HG02938 (cell line): ENCODE results near the gene PCK2.
"Not testable (repeated sequence)": the region's sequence is repeated elsewhere in the genome, so short reads cannot be mapped to it uniquely, and the experiment has no call there.

Experiments
- ATAC-seq: cut with Tn5 transposase; IDR thresholded peaks from one replicate; pipeline ENCODE4 v1.9.1; 2021; ENCODE audit warnings: mild to moderate bottlenecking, moderate library complexity; ENCODE audit not compliant: unreplicated experiment

Gene PCK2

GRCh38 chr14:24093207-24093900 is 757 bp upstream of the PCK2 start:
- ATAC-seq: no peak

GRCh38 chr14:24094841-24095270 is 745 bp downstream of the PCK2 start:
- no peak for ATAC-seq

- ATAC-seq: peak; percentile 74
Observed at GRCh38 chr14:24095271-24096068, 1.4 kb downstream of the PCK2 start.

GRCh38 chr14:24096545-24097181 is 2.6 kb downstream of the PCK2 start:
- ATAC-seq: no peak

GRCh38 chr14:24098229-24098926 is 4.3 kb downstream of the PCK2 start:
- no peak for ATAC-seq

GRCh38 chr14:24098927-24099813 is 5.1 kb downstream of the PCK2 start:
- no peak for ATAC-seq

GRCh38 chr14:24100197-24100981 is 6.3 kb downstream of the PCK2 start:
- no peak for ATAC-seq

GRCh38 chr14:24100982-24101494 is 6.9 kb downstream of the PCK2 start:
- no peak for ATAC-seq

- ATAC-seq: no peak
Observed at GRCh38 chr14:24102357-24103048, 8.4 kb downstream of the PCK2 start.

- ATAC-seq: no peak
Observed at GRCh38 chr14:24103451-24103850, 9.3 kb downstream of the PCK2 start.

- not testable (repeated sequence) for ATAC-seq
Observed at GRCh38 chr14:24105609-24106239, 11.6 kb downstream of the PCK2 start.

GRCh38 chr14:24106672-24107271 is 12.7 kb downstream of the PCK2 start:
- ATAC-seq: no peak

- no peak for ATAC-seq
Observed at GRCh38 chr14:24108336-24108874, 14.3 kb downstream of the PCK2 start.

GRCh38 chr14:24110060-24110459 is 15.9 kb downstream of the PCK2 start:
- no peak for ATAC-seq

GRCh38 chr14:24110523-24110922 is 16.4 kb downstream of the PCK2 start:
- no peak for ATAC-seq

GRCh38 chr14:24113379-24113800 is 19.3 kb downstream of the PCK2 start:
- no peak for ATAC-seq

- peak; percentile 15 for ATAC-seq
Observed at GRCh38 chr14:24113801-24114531, 19.9 kb downstream of the PCK2 start.
